Vagina (tissue), 2 donors: ENCODE measurements around the gene HMGCR. TPM values are rescaled to one million over a fixed set of nuclear protein-coding genes. Genes with fewer than 3 reads are reported as not detected.
"Not testable (repeated sequence)": the region's sequence is repeated elsewhere in the genome, so short reads cannot be mapped to it uniquely, and the experiment has no call there.

ENCODE experiments used
- DNase-seq, 2 donors: peaks; one replicate each; pipeline ENCODE4 v3.0.0-alpha.2; 2017; ENCODE audit errors: extremely low spot score in 2 of 2
- H3K27ac ChIP-seq: fragments of 200-600 bp; sonication (generic); one replicate; pipeline ENCODE4 v1.5.1; 2019
- H3K27me3 ChIP-seq: fragments of 200-600 bp; sonication (generic); one replicate; pipeline ENCODE4 v1.5.1; 2019
- H3K36me3 ChIP-seq, 2 donors: fragments of 200-600 bp; sonication (generic); one replicate each; pipeline ENCODE4 v1.5.1; 2017 to 2019
- H3K4me1 ChIP-seq: fragments of 200-600 bp; sonication (generic); one replicate; pipeline ENCODE4 v1.5.1; 2019
- H3K4me3 ChIP-seq, 2 donors: fragments of 200-600 bp; sonication (generic); 1 replicate in 1 of 2; 2 replicates in 1 of 2; pipeline ENCODE4 v1.5.1; 2016 to 2019
- H3K9me3 ChIP-seq: fragments of 200-600 bp; sonication (generic); one replicate; pipeline ENCODE4 v1.5.1; 2019
- CTCF ChIP-seq, 3 experiments: fragments of 450-650 bp in 2 of 3; fragments of 200-600 bp in 1 of 3; sonication (generic) in 1 of 3; IDR thresholded peaks; one replicate each; pipeline ENCODE4 v1.5.1; 2017 to 2019; ENCODE audit warnings: antibody characterized with exemption in 3 of 3, mild to moderate bottlenecking in 2 of 3, moderate library complexity in 2 of 3
- POLR2A ChIP-seq, 2 donors: fragments of 450-650 bp; IDR thresholded peaks; one replicate each; pipeline ENCODE4 v1.6.1; 2017; ENCODE audit warnings: antibody characterized with exemption in 2 of 2, mild to moderate bottlenecking in 2 of 2, moderate library complexity in 2 of 2
- POLR2AphosphoS5 ChIP-seq, 2 donors: sonication (generic); formaldehyde crosslinking; IDR thresholded peaks; one replicate each; pipeline ENCODE4 v1.9.0; 2017; ENCODE audit warnings: antibody characterized with exemption in 2 of 2, mild to moderate bottlenecking in 2 of 2, low read depth in 1 of 2; ENCODE audit not compliant: insufficient read depth in 1 of 2
- intact Hi-C: fragments of 100-400 bp; cut with DNase I; formaldehyde crosslinking; loops from one replicate; pipeline ENCODE4 v1.15.1; 2023
- total RNA-seq: library from RNA; depleted of rRNA; stranded (reverse); fragments of >200 nt; gene quantifications from one replicate; pipeline ENCODE4 v1.2.3, GENCODE V29; 2016

Gene HMGCR
- total RNA-seq, 1 donor from 2014 or later, result 42.7 TPM

GRCh38 chr5:75310212-75310611 lies 26.8 kb upstream of the HMGCR start:
- no peak for TF ChIP-seq POLR2A (IDR thresholded peaks at IDR 0.05)
- no peak for TF ChIP-seq POLR2AphosphoS5 (IDR thresholded peaks at IDR 0.05; ENCODE audit: insufficient read depth in 1 of 2, low read depth in 1 of 2)
- no peak for TF ChIP-seq CTCF (IDR thresholded peaks at IDR 0.05)
- H3K27ac ChIP-seq, result no peak overlapping the region
- DNase-seq, result no peak
- H3K27me3 ChIP-seq, result no peaks in the 10 kb centered on the region
- no peaks in the 10 kb centered on the region for H3K4me1 ChIP-seq
- intact Hi-C loops, result no loop called here
- H3K9me3 ChIP-seq, result no peaks in the 10 kb centered on the region
- H3K4me3 ChIP-seq, result no peak overlapping the region
- no peaks in the 10 kb centered on the region for H3K36me3 ChIP-seq

GRCh38 chr5:75319148-75319547 lies 17.9 kb upstream of the HMGCR start:
- H3K9me3 ChIP-seq, H3K27ac ChIP-seq, intact Hi-C loops, H3K36me3 ChIP-seq, H3K27me3 ChIP-seq, DNase-seq, H3K4me1 ChIP-seq, H3K4me3 ChIP-seq: not testable (repeated sequence)

DNA sequence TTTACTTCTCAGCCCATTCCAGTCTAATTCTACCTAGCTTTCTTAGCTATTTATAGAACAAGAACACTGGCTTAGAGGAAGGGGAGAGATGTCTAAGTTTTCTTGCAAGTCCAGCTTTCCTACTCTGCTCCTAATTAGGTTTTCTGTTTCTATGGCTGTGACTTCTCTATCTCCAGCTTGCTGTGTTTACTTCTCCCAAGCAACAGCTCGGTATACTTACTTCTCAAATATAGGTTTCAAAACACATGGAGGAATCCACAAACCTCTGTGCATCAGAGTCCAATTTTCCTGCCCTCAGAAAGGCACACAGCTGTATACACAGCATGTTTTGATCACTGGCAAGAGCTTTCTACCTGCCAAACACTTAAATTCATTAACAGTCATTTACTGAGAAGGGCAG lies 17.4 kb upstream of the HMGCR start:
- DNase-seq, result no peak
- peaks cover 8% of the 10 kb centered on the region for H3K4me1 ChIP-seq
- intact Hi-C loops, result no loop called here
- TF ChIP-seq POLR2AphosphoS5 (IDR thresholded peaks at IDR 0.05; ENCODE audit: insufficient read depth in 1 of 2, low read depth in 1 of 2) (no peak), CTCF (IDR thresholded peaks at IDR 0.05) (no peak), POLR2A (IDR thresholded peaks at IDR 0.05) (no peak)
- no peaks in the 10 kb centered on the region for H3K9me3 ChIP-seq
- H3K4me3 ChIP-seq, result no peak overlapping the region
- no peaks in the 10 kb centered on the region for H3K27me3 ChIP-seq
- H3K36me3 ChIP-seq, result no peaks in the 10 kb centered on the region
- no peak overlapping the region for H3K27ac ChIP-seq

DNA sequence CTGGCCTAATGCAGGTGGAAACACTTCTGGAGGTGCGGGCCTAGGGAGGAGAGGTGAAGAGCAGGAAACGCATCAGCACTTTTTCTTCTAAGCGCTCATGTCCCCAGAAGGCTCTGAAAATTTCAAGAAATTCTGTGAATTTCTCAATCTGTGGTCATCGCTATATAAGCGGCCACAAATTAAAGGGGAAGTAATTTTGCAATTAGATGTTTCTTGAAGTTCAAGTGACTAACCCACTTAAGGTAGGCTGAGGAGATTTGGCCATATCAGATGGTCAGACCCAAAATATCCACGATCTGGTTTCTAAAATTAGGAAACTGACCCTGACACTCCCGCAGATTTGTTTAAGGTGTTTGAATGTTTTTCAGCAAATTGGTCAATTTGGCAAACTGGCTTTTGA lies 16.6 kb upstream of the HMGCR start:
- no peaks in the 10 kb centered on the region for H3K36me3 ChIP-seq
- H3K27ac ChIP-seq, result no peak overlapping the region
- no peak for DNase-seq
- TF ChIP-seq POLR2AphosphoS5 (IDR thresholded peaks at IDR 0.05; ENCODE audit: insufficient read depth in 1 of 2, low read depth in 1 of 2) (no peak), CTCF (IDR thresholded peaks at IDR 0.05) (no peak), POLR2A (IDR thresholded peaks at IDR 0.05) (no peak)
- no peaks in the 10 kb centered on the region for H3K27me3 ChIP-seq
- no peaks in the 10 kb centered on the region for H3K9me3 ChIP-seq
- peaks cover 8% of the 10 kb centered on the region for H3K4me1 ChIP-seq
- intact Hi-C loops, result no loop called here
- no peak overlapping the region for H3K4me3 ChIP-seq

DNA sequence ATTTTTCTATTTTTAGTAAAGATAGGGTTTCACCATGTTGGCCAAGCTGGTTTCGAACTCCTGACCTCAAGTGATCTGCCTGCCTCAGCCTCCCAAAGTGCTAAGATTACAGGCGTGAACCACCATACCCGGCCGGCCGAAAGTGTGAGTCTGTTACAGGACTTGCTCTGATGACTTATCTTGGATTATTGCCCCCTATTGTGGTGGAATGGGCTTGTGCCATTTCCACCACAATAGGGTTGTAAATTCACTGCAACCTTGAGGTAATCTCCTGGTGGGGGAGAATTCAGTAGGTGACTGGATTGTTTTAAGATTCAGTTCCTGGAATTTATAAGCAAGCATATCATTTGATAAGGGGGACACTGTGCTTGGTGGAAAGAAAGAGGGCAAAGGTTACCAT lies 15.0 kb upstream of the HMGCR start:
- no peaks in the 10 kb centered on the region for H3K27me3 ChIP-seq
- H3K4me1 ChIP-seq, result peaks cover 8% of the 10 kb centered on the region
- TF ChIP-seq CTCF (IDR thresholded peaks at IDR 0.05), result no peak
- TF ChIP-seq POLR2AphosphoS5 (IDR thresholded peaks at IDR 0.05; ENCODE audit: insufficient read depth in 1 of 2, low read depth in 1 of 2), result no peak
- TF ChIP-seq POLR2A (IDR thresholded peaks at IDR 0.05), result no peak
- H3K36me3 ChIP-seq, result no peaks in the 10 kb centered on the region
- no peak overlapping the region for H3K27ac ChIP-seq
- intact Hi-C loops, result no loop called here
- no peak for DNase-seq
- no peak overlapping the region for H3K4me3 ChIP-seq
- no peaks in the 10 kb centered on the region for H3K9me3 ChIP-seq

DNA sequence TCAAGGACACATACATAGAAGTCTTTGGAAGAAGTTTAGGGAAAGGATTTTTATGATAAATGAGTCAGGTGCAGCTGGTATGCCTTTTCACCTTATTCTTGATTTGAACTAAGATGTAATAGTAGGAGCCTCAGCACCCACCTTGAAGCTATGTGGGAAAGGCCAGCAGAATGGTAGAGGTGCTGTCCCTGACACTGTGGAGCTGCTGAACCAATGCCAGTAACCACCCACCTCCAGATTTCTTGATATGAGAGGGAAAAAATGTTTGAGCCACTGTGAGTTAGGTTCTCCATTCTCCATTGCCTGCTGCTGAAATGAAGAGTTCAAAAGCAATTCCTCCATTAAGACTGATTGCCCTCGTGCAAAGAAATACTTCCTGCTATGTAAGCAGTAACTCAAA lies 12.2 kb upstream of the HMGCR start:
- TF ChIP-seq POLR2AphosphoS5 (IDR thresholded peaks at IDR 0.05; ENCODE audit: insufficient read depth in 1 of 2, low read depth in 1 of 2) (no peak), POLR2A (IDR thresholded peaks at IDR 0.05) (no peak), CTCF (IDR thresholded peaks at IDR 0.05) (no peak)
- Histone ChIP-seq H3K27ac (no peak overlapping the region), H3K36me3 (no peaks in the 10 kb centered on the region), H3K9me3 (no peaks in the 10 kb centered on the region), H3K4me3 (no peak overlapping the region), H3K27me3 (no peaks in the 10 kb centered on the region), H3K4me1 (peaks cover 8% of the 10 kb centered on the region)
- no peak for DNase-seq
- intact Hi-C loops, result no loop called here
